Measurements from ENCODE around the gene PALLD.
"Not testable (repeated sequence)": the region's sequence is repeated elsewhere in the genome, so short reads cannot be mapped to it uniquely, and the experiment has no call there.

PALLD gene

DNA sequence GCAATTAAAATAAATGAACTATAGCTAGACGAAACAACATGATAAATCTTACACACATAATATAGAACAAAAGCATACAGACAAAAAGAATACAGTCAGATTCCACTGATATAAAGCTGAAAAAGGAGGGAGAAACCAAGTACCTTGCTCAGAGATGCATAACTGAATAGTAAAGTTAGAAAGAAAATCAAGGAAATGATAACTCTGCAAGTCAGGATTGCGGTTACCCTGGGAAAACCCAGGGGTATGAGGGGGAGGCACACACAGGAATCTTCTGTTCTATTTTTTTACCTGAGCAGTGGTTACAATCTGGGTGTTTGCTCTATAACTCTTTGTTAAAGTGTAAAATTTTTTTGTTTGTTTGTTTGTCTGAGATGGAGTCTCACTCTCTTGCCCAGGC is 304.1 kb downstream of the PALLD start:
- Histone ChIP-seq H3K9ac (ENCODE audit: low read length) (no peak overlapping the region), H3K36me3 (replicated peaks; ENCODE audit: insufficient read depth, low read length) (no peaks in the 10 kb centered on the region), H4K20me1 (ENCODE audit: insufficient read depth, low read length) (no peaks in the 10 kb centered on the region), H3K9me3 (replicated peaks; ENCODE audit: insufficient read depth, low read length) (no peaks in the 10 kb centered on the region), H3K27me3 (replicated peaks; ENCODE audit: insufficient read depth, low read length) (no peaks in the 10 kb centered on the region), H3K27ac (ENCODE audit: low read length) (no peak overlapping the region), H3K4me3 (ENCODE audit: low read length) (no peak overlapping the region), H3K79me2 (ENCODE audit: low read length) (no peaks in the 10 kb centered on the region), H3K9me2 (replicated peaks; ENCODE audit: insufficient read depth, low read length) (no peaks in the 10 kb centered on the region), H2AFZ (ENCODE audit: low read length) (no peak overlapping the region), H3K4me1 (ENCODE audit: low read length) (no peaks in the 10 kb centered on the region), H3F3A (ENCODE audit: insufficient read depth, low read length) (no peaks in the 10 kb centered on the region), H3K4me2 (ENCODE audit: low read depth, low read length) (no peak overlapping the region)
- no peak for DNase-seq
- TF ChIP-seq, protein P1, sequence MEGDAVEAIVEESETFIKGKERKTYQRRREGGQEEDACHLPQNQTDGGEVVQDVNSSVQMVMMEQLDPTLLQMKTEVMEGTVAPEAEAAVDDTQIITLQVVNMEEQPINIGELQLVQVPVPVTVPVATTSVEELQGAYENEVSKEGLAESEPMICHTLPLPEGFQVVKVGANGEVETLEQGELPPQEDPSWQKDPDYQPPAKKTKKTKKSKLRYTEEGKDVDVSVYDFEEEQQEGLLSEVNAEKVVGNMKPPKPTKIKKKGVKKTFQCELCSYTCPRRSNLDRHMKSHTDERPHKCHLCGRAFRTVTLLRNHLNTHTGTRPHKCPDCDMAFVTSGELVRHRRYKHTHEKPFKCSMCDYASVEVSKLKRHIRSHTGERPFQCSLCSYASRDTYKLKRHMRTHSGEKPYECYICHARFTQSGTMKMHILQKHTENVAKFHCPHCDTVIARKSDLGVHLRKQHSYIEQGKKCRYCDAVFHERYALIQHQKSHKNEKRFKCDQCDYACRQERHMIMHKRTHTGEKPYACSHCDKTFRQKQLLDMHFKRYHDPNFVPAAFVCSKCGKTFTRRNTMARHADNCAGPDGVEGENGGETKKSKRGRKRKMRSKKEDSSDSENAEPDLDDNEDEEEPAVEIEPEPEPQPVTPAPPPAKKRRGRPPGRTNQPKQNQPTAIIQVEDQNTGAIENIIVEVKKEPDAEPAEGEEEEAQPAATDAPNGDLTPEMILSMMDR (IDR thresholded peaks at IDR 0.05; ENCODE audit: low read length) = no peak
- no peak for TF ChIP-seq EZH2phosphoT487 (IDR thresholded peaks at IDR 0.05; ENCODE audit: low read length)
- no peak for TF ChIP-seq EZH2 (optimal IDR thresholded peaks at IDR 0.05; ENCODE audit: low read depth, low read length)

DNA sequence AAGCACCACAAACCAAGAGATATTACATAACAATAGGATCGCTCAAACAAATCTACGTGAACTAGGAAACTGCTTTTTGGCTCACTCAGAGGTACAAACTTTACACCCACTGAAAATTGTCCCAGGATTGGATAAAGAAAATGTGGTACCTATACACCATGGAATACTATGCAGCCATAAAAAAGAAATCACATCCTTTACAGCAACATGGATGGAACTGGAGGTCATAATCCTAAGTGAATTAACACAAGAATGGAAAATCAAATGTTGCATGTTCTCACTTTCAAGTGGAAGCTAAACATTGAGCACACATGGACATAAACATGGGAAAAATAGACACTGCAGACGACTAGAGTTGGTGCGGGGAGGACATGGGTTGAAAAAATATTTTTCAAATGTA is 305.4 kb downstream of the PALLD start:
- Histone ChIP-seq H3K36me3 (replicated peaks; ENCODE audit: insufficient read depth, low read length) (no peaks in the 10 kb centered on the region), H3K9me2 (replicated peaks; ENCODE audit: insufficient read depth, low read length) (no peaks in the 10 kb centered on the region), H3F3A (ENCODE audit: insufficient read depth, low read length) (no peaks in the 10 kb centered on the region), H2AFZ (ENCODE audit: low read length) (no peak overlapping the region), H3K4me3 (ENCODE audit: low read length) (no peak overlapping the region), H4K20me1 (ENCODE audit: insufficient read depth, low read length) (no peaks in the 10 kb centered on the region), H3K4me2 (ENCODE audit: low read depth, low read length) (no peak overlapping the region), H3K9me3 (replicated peaks; ENCODE audit: insufficient read depth, low read length) (no peaks in the 10 kb centered on the region), H3K27me3 (replicated peaks; ENCODE audit: insufficient read depth, low read length) (no peaks in the 10 kb centered on the region), H3K9ac (ENCODE audit: low read length) (no peak overlapping the region), H3K79me2 (ENCODE audit: low read length) (no peaks in the 10 kb centered on the region), H3K4me1 (ENCODE audit: low read length) (no peaks in the 10 kb centered on the region), H3K27ac (ENCODE audit: low read length) (no peak overlapping the region)
- TF ChIP-seq EZH2 (optimal IDR thresholded peaks at IDR 0.05; ENCODE audit: low read depth, low read length) (no peak), EZH2phosphoT487 (IDR thresholded peaks at IDR 0.05; ENCODE audit: low read length) (no peak)
- TF ChIP-seq, protein P1 (IDR thresholded peaks at IDR 0.05; ENCODE audit: low read length) = no peak
- DNase-seq = no peak

DNA sequence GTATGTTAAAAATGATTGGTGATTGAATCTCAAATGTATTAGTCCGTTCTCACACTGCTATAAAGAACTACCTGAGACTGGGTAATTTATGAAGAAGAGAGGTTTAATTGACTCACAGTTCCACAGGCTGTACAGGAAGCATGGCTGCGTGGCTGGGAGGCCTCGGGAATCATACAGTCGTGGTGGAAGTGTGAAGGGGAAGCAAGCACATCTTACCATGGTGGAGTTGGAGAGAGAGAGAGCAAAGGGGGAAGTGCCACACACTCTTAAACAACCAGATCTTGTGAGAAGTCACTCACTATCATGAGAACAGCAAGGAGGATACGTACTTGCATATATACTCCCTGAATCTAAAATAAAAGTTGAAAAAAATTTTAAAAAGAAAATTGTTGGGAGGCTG is 306.2 kb downstream of the PALLD start:
- not testable (repeated sequence) for H3K9me3 ChIP-seq (replicated peaks; ENCODE audit: insufficient read depth, low read length); H3K4me1 ChIP-seq (ENCODE audit: low read length); H3K27ac ChIP-seq (ENCODE audit: low read length); H3K9ac ChIP-seq (ENCODE audit: low read length); H4K20me1 ChIP-seq (ENCODE audit: insufficient read depth, low read length); H3K9me2 ChIP-seq (replicated peaks; ENCODE audit: insufficient read depth, low read length); H2AFZ ChIP-seq (ENCODE audit: low read length); DNase-seq; H3K36me3 ChIP-seq (replicated peaks; ENCODE audit: insufficient read depth, low read length); H3K4me2 ChIP-seq (ENCODE audit: low read depth, low read length); H3F3A ChIP-seq (ENCODE audit: insufficient read depth, low read length); H3K4me3 ChIP-seq (ENCODE audit: low read length); H3K27me3 ChIP-seq (replicated peaks; ENCODE audit: insufficient read depth, low read length); H3K79me2 ChIP-seq (ENCODE audit: low read length)

DNA sequence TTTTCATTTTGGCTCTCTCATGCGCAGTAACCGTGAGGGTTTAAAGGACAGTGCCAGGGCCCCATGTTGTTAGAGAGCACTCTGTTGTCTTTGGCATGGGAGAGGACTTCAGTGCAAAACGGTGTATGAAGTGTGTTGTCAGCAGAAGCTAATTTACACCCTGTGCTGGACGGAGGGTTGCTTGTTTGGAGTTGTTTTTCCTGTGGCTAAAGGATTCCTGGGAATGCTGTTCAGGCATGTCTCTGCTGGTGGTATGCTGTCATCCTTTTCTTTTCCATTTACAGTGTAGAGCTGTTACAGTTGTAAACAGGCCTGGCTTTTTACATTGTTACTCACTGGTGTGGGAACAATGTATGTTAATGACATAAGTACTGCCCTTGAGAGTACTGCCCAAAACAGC is 306.9 kb downstream of the PALLD start:
- Histone ChIP-seq H3K4me2 (ENCODE audit: low read depth, low read length) (no peak overlapping the region), H2AFZ (ENCODE audit: low read length) (no peak overlapping the region), H3K4me1 (ENCODE audit: low read length) (no peaks in the 10 kb centered on the region), H3K9ac (ENCODE audit: low read length) (no peak overlapping the region), H3K9me2 (replicated peaks; ENCODE audit: insufficient read depth, low read length) (no peaks in the 10 kb centered on the region), H3K4me3 (ENCODE audit: low read length) (no peak overlapping the region), H3K27ac (ENCODE audit: low read length) (no peak overlapping the region), H3K36me3 (replicated peaks; ENCODE audit: insufficient read depth, low read length) (no peaks in the 10 kb centered on the region), H3K9me3 (replicated peaks; ENCODE audit: insufficient read depth, low read length) (no peaks in the 10 kb centered on the region), H3K27me3 (replicated peaks; ENCODE audit: insufficient read depth, low read length) (no peaks in the 10 kb centered on the region), H4K20me1 (ENCODE audit: insufficient read depth, low read length) (no peaks in the 10 kb centered on the region), H3F3A (ENCODE audit: insufficient read depth, low read length) (no peaks in the 10 kb centered on the region), H3K79me2 (ENCODE audit: low read length) (no peaks in the 10 kb centered on the region)
- TF ChIP-seq, protein P1 (IDR thresholded peaks at IDR 0.05; ENCODE audit: low read length) = no peak
- TF ChIP-seq EZH2 (optimal IDR thresholded peaks at IDR 0.05; ENCODE audit: low read depth, low read length) (no peak), EZH2phosphoT487 (IDR thresholded peaks at IDR 0.05; ENCODE audit: low read length) (no peak)
- DNase-seq = no peak
